ENCODE measurements around the gene DUSP5.

The DUSP5 gene

DNA sequence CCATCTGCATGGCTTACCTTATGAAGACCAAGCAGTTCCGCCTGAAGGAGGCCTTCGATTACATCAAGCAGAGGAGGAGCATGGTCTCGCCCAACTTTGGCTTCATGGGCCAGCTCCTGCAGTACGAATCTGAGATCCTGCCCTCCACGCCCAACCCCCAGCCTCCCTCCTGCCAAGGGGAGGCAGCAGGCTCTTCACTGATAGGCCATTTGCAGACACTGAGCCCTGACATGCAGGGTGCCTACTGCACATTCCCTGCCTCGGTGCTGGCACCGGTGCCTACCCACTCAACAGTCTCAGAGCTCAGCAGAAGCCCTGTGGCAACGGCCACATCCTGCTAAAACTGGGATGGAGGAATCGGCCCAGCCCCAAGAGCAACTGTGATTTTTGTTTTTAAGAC, 12.4 kb downstream of the DUSP5 start:
- Histone ChIP-seq H3K9ac (ENCODE audit: low read length) (no peak overlapping the region), H3K27ac (ENCODE audit: low read depth, low read length) (no peak overlapping the region), H3K9me3 (ENCODE audit: control insufficient read depth, insufficient read depth, low read depth, low read length) (no peaks in the 10 kb centered on the region), H3K36me3 (ENCODE audit: control insufficient read depth, insufficient read depth, low read length) (peaks cover 90% of the 10 kb centered on the region), H3K4me3 (ENCODE audit: low read depth, low read length) (no peak overlapping the region), H3K27me3 (ENCODE audit: control insufficient read depth, insufficient read depth, low read length) (no peaks in the 10 kb centered on the region), H3K4me1 (ENCODE audit: control insufficient read depth, insufficient read depth, low read length) (peaks cover 10% of the 10 kb centered on the region; the same call in 1 of the 2 replicates)

DNA sequence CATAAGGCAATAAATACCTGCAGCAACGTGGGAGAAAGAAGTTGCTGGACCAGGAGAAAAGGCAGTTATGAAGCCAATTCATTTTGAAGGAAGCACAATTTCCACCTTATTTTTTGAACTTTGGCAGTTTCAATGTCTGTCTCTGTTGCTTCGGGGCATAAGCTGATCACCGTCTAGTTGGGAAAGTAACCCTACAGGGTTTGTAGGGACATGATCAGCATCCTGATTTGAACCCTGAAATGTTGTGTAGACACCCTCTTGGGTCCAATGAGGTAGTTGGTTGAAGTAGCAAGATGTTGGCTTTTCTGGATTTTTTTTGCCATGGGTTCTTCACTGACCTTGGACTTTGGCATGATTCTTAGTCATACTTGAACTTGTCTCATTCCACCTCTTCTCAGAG, 13.0 kb downstream of the DUSP5 start:
- no peak overlapping the region for H3K9ac ChIP-seq (ENCODE audit: low read length)
- H3K27ac ChIP-seq (ENCODE audit: low read depth, low read length): no peak overlapping the region
- H3K27me3 ChIP-seq (ENCODE audit: control insufficient read depth, insufficient read depth, low read length): no peaks in the 10 kb centered on the region
- no peaks in the 10 kb centered on the region for H3K9me3 ChIP-seq (ENCODE audit: control insufficient read depth, insufficient read depth, low read depth, low read length)
- peaks cover 89% of the 10 kb centered on the region for H3K36me3 ChIP-seq (ENCODE audit: control insufficient read depth, insufficient read depth, low read length)
- peaks cover 10% of the 10 kb centered on the region; the same call in 1 of the 2 replicates for H3K4me1 ChIP-seq (ENCODE audit: control insufficient read depth, insufficient read depth, low read length)
- no peak overlapping the region for H3K4me3 ChIP-seq (ENCODE audit: low read depth, low read length)

DNA sequence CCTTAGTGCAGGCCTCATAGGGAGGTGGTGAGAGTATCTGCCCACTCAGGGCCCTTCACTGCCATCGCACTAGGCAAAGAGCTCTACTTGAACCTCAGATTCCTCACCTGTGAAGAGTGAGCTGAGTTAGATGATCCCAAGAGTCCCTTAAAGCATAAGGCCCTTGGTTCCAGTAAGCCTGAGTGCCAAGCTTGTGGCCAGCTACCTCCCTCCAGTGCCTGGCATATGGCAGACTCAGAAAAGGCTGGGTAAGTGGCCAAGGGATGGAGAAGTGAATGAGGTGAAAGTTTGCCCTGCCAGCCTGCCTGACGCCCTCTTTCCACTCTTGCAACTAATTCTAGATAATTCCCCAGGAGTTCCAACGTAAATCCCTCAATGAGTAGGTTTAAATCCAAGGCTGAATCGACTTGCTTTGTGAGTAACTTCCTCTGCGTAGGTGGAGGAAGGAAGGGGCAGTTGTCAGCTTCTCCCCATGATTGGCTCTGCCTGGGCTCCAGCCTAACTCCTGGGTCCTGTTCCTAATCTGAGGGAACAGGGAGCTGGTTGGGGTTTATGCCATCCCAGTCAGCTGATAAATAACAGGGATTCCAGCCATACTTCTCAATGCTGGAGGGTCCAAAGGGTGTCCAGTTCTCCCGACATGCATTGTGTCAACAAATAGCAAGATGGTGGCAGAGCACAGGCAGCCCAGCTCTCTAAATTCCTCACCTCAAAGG, 14.2 kb downstream of the DUSP5 start:
- Histone ChIP-seq H3K9me3 (ENCODE audit: control insufficient read depth, insufficient read depth, low read depth, low read length) (no peaks in the 10 kb centered on the region), H3K27me3 (ENCODE audit: control insufficient read depth, insufficient read depth, low read length) (no peaks in the 10 kb centered on the region), H3K36me3 (ENCODE audit: control insufficient read depth, insufficient read depth, low read length) (peaks cover 77% of the 10 kb centered on the region), H3K27ac (ENCODE audit: low read depth, low read length) (no peak overlapping the region), H3K4me3 (ENCODE audit: low read depth, low read length) (no peak overlapping the region), H3K4me1 (ENCODE audit: control insufficient read depth, insufficient read depth, low read length) (peaks cover 10% of the 10 kb centered on the region; the same call in 1 of the 2 replicates), H3K9ac (ENCODE audit: low read length) (no peak overlapping the region)

DNA sequence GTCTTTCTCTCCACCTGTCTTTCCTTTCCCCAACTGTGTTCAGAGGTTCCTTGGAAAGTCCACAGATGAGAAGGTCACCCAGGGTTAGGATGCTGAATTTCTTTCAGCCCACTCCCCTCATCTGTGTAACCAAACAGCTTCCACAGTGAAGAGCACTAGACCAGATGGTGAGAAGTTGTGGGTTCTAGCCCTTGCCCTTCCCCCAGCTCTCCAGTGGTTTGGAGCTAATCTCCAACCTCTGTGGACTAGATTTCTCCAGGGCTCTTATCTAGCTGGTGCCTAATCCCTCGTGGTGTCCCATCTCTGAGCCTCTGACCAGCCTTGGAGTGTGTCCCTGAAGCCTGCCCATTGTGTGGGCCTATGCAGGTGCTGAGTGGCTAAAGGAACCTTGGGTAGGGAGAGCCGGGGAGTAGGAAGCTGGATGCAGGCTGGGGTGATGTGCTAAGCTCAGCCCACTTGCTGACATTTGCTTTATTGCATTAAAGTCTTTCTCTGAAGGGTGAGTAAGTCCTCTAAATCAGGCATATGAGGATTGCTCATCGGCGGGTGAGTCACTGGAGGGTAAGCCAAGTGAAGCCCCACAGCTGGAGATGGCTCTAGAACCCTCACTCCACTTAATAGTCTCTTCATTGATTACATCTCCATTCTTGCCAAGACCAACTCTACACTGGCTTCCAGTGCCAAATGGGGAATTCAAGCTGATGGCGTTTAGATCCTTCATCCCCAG, 14.9 kb downstream of the DUSP5 start:
- Histone ChIP-seq H3K27me3 (ENCODE audit: control insufficient read depth, insufficient read depth, low read length) (no peaks in the 10 kb centered on the region), H3K4me3 (ENCODE audit: low read depth, low read length) (no peak overlapping the region), H3K36me3 (ENCODE audit: control insufficient read depth, insufficient read depth, low read length) (peaks cover 70% of the 10 kb centered on the region), H3K4me1 (ENCODE audit: control insufficient read depth, insufficient read depth, low read length) (peaks cover 5% of the 10 kb centered on the region; the same call in 1 of the 2 replicates), H3K27ac (ENCODE audit: low read depth, low read length) (no peak overlapping the region), H3K9ac (ENCODE audit: low read length) (no peak overlapping the region), H3K9me3 (ENCODE audit: control insufficient read depth, insufficient read depth, low read depth, low read length) (no peaks in the 10 kb centered on the region)

DNA sequence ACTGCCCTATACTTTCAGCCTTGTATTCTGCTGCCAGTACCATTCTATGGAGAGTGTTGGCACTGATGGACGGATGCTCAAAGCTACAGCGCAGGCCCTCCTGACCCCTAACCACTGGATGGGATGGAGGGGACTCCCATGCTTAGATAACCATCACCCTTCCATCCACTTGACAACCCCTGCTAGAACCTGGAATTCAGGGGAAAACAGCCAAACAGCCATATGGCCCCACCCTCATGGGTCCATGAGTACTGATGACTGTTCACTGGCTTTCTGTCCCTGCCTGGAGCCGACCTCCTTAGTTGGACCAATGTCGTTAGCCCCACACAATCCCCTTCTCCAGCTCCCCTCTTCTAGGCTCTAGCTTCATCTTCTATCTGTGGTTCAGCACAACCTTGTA, 16.2 kb downstream of the DUSP5 start:
- Histone ChIP-seq H3K36me3 (ENCODE audit: control insufficient read depth, insufficient read depth, low read length) (peaks cover 57% of the 10 kb centered on the region), H3K27me3 (ENCODE audit: control insufficient read depth, insufficient read depth, low read length) (no peaks in the 10 kb centered on the region), H3K4me3 (ENCODE audit: low read depth, low read length) (no peak overlapping the region), H3K27ac (ENCODE audit: low read depth, low read length) (no peak overlapping the region), H3K9me3 (ENCODE audit: control insufficient read depth, insufficient read depth, low read depth, low read length) (no peaks in the 10 kb centered on the region), H3K4me1 (ENCODE audit: control insufficient read depth, insufficient read depth, low read length) (no peaks in the 10 kb centered on the region), H3K9ac (ENCODE audit: low read length) (no peak overlapping the region)

DNA sequence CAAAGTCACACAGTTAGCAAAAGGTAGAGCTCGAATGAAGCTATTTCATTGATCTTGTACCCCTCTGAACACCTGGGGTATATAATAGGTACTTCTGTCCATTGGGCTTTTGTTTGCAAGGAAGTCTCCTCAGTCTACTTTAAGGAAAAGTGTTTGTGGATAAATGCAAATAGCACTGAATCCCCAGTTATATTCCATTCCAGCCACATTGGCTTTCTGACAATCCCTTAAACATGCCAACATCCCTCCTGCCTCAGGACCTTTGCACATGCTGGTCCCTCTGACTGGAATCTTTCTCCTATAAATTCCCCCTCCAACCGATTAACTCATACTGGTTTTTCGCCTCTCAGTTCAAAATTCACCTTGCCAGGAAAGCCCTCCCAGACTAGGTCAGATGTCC, 17.1 kb downstream of the DUSP5 start:
- no peaks in the 10 kb centered on the region for H3K27me3 ChIP-seq (ENCODE audit: control insufficient read depth, insufficient read depth, low read length)
- peaks cover 48% of the 10 kb centered on the region for H3K36me3 ChIP-seq (ENCODE audit: control insufficient read depth, insufficient read depth, low read length)
- no peak overlapping the region for H3K27ac ChIP-seq (ENCODE audit: low read depth, low read length)
- H3K9me3 ChIP-seq (ENCODE audit: control insufficient read depth, insufficient read depth, low read depth, low read length): no peaks in the 10 kb centered on the region
- H3K4me1 ChIP-seq (ENCODE audit: control insufficient read depth, insufficient read depth, low read length): no peaks in the 10 kb centered on the region
- no peak overlapping the region for H3K9ac ChIP-seq (ENCODE audit: low read length)
- H3K4me3 ChIP-seq (ENCODE audit: low read depth, low read length): no peak overlapping the region

DNA sequence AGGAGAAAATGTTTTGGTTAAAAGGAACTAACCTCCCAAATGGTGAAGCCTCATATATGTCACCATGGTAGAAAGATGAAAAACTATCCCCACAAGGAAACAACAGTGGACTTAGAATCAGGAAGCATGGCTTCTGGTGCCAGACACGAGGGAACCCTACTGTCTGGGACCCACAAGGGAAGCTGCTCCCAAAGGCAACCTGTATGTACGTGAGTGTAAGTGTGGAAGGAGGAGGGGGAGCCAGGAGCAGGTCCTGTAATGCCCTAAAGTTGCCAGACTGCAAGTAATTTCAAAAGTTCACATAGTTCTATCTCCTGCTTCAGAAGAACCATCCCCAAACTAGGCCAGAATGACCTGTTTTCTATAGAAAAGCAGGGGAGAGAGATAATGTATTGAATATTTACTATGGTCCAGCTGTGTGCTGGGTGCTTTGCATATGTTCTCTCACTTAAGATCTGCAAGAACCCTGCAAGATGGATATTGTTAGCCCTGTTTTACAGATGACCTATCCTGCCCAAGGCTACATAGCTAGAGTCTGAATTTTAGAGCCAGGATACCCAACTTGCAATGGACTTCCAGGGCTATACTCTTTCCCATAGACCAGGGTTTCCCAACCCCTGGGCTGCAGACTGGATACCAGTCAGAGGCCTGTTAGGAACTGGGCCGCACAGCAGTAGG, 19.2 kb downstream of the DUSP5 start:
- Histone ChIP-seq H3K27me3 (ENCODE audit: control insufficient read depth, insufficient read depth, low read length) (no peaks in the 10 kb centered on the region), H3K9me3 (ENCODE audit: control insufficient read depth, insufficient read depth, low read depth, low read length) (no peaks in the 10 kb centered on the region), H3K4me3 (ENCODE audit: low read depth, low read length) (no peak overlapping the region), H3K36me3 (ENCODE audit: control insufficient read depth, insufficient read depth, low read length) (peaks cover 27% of the 10 kb centered on the region), H3K27ac (ENCODE audit: low read depth, low read length) (no peak overlapping the region), H3K9ac (ENCODE audit: low read length) (no peak overlapping the region), H3K4me1 (ENCODE audit: control insufficient read depth, insufficient read depth, low read length) (no peaks in the 10 kb centered on the region)

DNA sequence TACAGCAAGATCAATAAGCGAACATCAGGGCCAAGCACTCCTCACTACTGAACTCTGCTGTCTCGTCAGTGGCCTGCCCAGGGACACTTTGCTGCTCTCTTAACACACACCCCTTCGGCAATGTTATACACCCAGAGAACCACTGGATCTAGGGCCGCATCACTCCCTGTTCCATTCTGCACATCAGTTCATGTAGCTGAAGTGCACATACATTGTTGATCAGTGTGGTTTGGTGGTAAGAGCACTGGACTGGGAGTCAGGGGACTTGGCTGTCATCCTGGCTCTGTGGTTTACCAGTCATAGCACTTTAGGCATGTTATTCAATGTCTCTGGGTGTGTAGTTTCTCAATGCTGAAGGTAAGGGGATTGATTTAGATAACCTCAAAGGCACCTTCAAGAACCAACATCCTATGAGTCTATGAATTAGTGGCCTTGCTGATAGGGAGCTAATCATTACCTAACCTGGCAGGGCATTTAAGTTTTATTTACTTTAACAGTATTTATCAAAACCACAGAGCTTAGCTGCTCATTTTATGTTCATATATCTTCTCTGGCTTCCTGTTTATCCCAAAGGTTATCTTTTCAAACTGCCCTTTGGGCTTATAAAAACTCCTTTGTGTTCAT, 24.8 kb downstream of the DUSP5 start:
- no peaks in the 10 kb centered on the region for H3K36me3 ChIP-seq (ENCODE audit: control insufficient read depth, insufficient read depth, low read length)
- no peak overlapping the region for H3K4me3 ChIP-seq (ENCODE audit: low read depth, low read length)
- no peaks in the 10 kb centered on the region for H3K27me3 ChIP-seq (ENCODE audit: control insufficient read depth, insufficient read depth, low read length)
- no peak overlapping the region for H3K9ac ChIP-seq (ENCODE audit: low read length)
- H3K4me1 ChIP-seq (ENCODE audit: control insufficient read depth, insufficient read depth, low read length): peaks cover 15% of the 10 kb centered on the region
- no peaks in the 10 kb centered on the region for H3K9me3 ChIP-seq (ENCODE audit: control insufficient read depth, insufficient read depth, low read depth, low read length)
- H3K27ac ChIP-seq (ENCODE audit: low read depth, low read length): no peak overlapping the region

DNA sequence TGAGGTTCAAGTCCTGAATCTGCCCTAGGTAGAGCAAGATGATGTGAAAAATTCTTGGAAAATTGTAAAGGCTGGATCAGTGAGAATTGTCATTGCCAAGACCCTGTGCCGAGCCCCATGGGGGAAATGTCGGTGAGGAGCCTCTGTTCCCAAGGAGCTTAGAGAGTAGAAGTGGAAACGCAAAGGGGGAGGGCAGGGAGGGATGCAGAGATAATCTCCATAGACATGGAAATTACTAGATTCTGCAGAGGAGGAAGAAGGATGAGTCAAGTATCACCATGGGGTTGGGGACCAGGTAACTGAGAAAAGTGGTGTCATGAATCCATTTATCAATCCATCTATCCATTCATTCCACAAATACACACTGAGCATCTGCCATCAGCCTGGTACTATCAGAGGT, 26.0 kb downstream of the DUSP5 start:
- Histone ChIP-seq H3K9ac (ENCODE audit: low read length) (no peak overlapping the region), H3K4me3 (ENCODE audit: low read depth, low read length) (no peak overlapping the region), H3K27ac (ENCODE audit: low read depth, low read length) (no peak overlapping the region), H3K27me3 (ENCODE audit: control insufficient read depth, insufficient read depth, low read length) (no peaks in the 10 kb centered on the region), H3K36me3 (ENCODE audit: control insufficient read depth, insufficient read depth, low read length) (no peaks in the 10 kb centered on the region), H3K4me1 (ENCODE audit: control insufficient read depth, insufficient read depth, low read length) (peaks cover 26% of the 10 kb centered on the region), H3K9me3 (ENCODE audit: control insufficient read depth, insufficient read depth, low read depth, low read length) (no peaks in the 10 kb centered on the region)

DNA sequence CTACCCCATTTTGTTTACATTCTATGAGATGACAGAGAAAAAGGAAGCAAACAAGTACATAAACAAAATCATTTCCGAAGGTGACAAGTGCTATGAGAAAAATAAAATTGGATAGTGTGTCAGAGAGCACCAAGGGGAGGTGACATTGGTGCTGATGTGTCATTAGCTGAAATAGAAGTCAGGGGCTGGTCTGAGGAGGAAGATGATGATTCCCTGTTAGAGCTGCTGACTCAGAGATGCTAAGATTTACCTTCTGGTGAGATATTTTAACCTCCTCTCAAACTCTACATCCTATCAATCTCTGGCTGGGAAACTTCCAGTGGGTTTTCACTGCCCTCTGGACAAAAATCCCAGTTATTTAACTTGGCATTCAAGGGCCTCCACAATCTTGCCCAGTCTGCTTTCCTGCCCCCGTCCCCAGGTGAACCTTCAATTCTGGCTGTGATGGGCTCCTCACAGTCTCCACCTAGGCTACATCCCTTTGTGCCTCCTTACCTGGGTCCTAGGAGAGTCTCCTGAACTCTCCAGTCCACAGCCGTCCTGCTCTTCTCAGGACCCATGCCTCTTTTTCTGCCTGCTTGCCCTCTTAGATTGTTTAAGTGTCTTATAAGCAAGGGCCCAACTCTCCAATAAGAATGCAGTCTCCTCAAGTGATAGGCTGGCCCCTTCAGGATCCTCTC, 26.6 kb downstream of the DUSP5 start:
- Histone ChIP-seq H3K9ac (ENCODE audit: low read length) (no peak overlapping the region), H3K4me1 (ENCODE audit: control insufficient read depth, insufficient read depth, low read length) (peaks cover 32% of the 10 kb centered on the region), H3K27ac (ENCODE audit: low read depth, low read length) (no peak overlapping the region), H3K36me3 (ENCODE audit: control insufficient read depth, insufficient read depth, low read length) (no peaks in the 10 kb centered on the region), H3K9me3 (ENCODE audit: control insufficient read depth, insufficient read depth, low read depth, low read length) (no peaks in the 10 kb centered on the region), H3K27me3 (ENCODE audit: control insufficient read depth, insufficient read depth, low read length) (no peaks in the 10 kb centered on the region), H3K4me3 (ENCODE audit: low read depth, low read length) (no peak overlapping the region)
